HEK293T (cell line): ENCODE data around the gene IL1RAP.

Experiments
- BHLHE40 ChIP-seq: fragments of 450-650 bp; IDR thresholded peaks from 2 replicates; pipeline ENCODE4 v1.6.1; 2016; ENCODE audit warnings: mild to moderate bottlenecking, moderate library complexity, borderline replicate concordance
- ELF4 ChIP-seq: fragments of 450-650 bp; IDR thresholded peaks from 2 replicates; pipeline ENCODE4 v1.6.1; 2017; ENCODE audit warnings: antibody characterized with exemption
- FOXK2 ChIP-seq: fragments of 450-650 bp; IDR thresholded peaks from 2 replicates; pipeline ENCODE4 v1.6.1; 2016; ENCODE audit warnings: mild to moderate bottlenecking
- FOXM1 ChIP-seq: fragments of 450-650 bp; IDR thresholded peaks from 2 replicates; pipeline ENCODE4 v1.6.1; 2017; ENCODE audit warnings: mild to moderate bottlenecking, borderline replicate concordance
- HDGF ChIP-seq: fragments of 450-650 bp; IDR thresholded peaks from 2 replicates; pipeline ENCODE4 v1.6.1; 2017; ENCODE audit warnings: antibody characterized with exemption, borderline replicate concordance
- LEF1 ChIP-seq: fragments of 450-650 bp; IDR thresholded peaks from 2 replicates; pipeline ENCODE4 v1.6.1; 2017; ENCODE audit warnings: mild to moderate bottlenecking, borderline replicate concordance
- SP1 ChIP-seq: fragments of 450-650 bp; IDR thresholded peaks from 2 replicates; pipeline ENCODE4 v1.6.1; 2017
- SUZ12 ChIP-seq: fragments of 450-650 bp; IDR thresholded peaks from 2 replicates; pipeline ENCODE4 v1.6.1; 2016; ENCODE audit warnings: mild to moderate bottlenecking
- TARDBP ChIP-seq: fragments of 450-650 bp; IDR thresholded peaks from 2 replicates; pipeline ENCODE4 v1.6.1; 2016

- no peak for TF ChIP-seq SP1
- TF ChIP-seq FOXM1, result no peak
- TF ChIP-seq ELF4, result no peak
- TF ChIP-seq BHLHE40, result no peak
- TF ChIP-seq TARDBP, result no peak
- no peak for TF ChIP-seq SUZ12
- no peak for TF ChIP-seq HDGF
- no peak for TF ChIP-seq LEF1
- TF ChIP-seq FOXK2, result no peak
Measured at GRCh38 chr3:190543671-190544070, 29.8 kb downstream of the IL1RAP start.
